ENCODE measurements around the gene ZNRF1. TPM values are rescaled to one million over a fixed set of nuclear protein-coding genes. Genes with fewer than 3 reads are reported as not detected.

The ZNRF1 gene
- total RNA-seq (10 to 100 TPM in 1 of 7 donors, 1 to 10 TPM in 6; 3.7 to 13.4 (median 8.9) TPM), polyA plus RNA-seq (1 to 10 TPM; 1.4 to 2.4 (median 2.1) TPM)
- long read RNA-seq, donor 1, full-length matches to known transcripts: 28 of 28 reads
- long read RNA-seq, donor 1, partial matches to known transcripts: 0 of 28 reads
- long read RNA-seq, donor 1, other reads (novel, unspliced or antisense): 0 of 28 reads
- long read RNA-seq, donor 2, full-length matches to known transcripts: 8 of 8 reads
- long read RNA-seq, donor 2, partial matches to known transcripts: 0 of 8 reads
- long read RNA-seq, donor 2, other reads (novel, unspliced or antisense): 0 of 8 reads

DNA sequence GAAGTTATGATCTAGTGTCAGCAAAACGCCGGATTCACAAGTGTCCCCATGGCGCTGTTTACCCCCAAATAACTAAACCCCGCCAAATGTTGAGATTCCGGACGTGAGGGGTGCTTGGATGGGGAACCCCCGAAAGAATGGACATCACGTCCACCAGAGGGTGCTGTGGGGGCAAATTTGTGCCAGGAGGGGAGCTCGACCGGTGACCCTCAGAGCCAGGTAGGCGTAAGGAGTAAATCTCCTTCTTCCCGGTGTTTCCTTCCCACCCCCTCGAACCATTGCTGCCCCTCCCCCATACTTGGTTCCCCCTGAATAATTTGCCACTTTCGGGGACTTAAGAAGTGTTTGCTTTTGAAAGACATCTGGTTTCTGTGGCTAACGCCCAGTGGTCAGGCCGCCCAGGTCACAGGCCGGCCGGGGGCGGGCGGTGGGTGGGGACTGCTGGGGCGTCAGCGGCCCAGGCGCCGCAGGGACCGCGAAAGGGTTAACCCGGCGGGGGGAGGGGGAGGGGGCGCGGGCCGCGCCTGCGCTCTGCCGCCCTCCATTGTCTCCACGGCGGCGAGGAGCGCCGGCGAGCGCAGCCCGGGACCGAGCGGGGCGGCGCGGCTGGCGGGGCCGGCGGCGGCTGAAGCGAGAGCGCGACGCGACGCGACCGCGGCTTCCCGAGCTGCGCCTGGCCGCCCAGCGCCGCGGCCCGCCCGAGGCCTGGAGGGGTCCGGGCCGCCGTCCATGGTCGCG, at the start of gene ZNRF1:
Gene ZNRF1, plus strand, starts transcription at position 544 of the 738 bp plus-strand sequence. CDS start 648 bp downstream, outside the sequence.
- H3K36me3 ChIP-seq: no peaks in the 10 kb centered on the region
- H3K4me3 ChIP-seq: peak within 1 kb of the TSS; percentile 51 to 85 (median 66)
- TF ChIP-seq POLR2A (IDR thresholded peaks at IDR 0.05) (no peak), POLR2AphosphoS5 (IDR thresholded peaks at IDR 0.05) (peak in 2 of 3 donors; percentile 17 to 49)
- TF ChIP-seq, protein P1, sequence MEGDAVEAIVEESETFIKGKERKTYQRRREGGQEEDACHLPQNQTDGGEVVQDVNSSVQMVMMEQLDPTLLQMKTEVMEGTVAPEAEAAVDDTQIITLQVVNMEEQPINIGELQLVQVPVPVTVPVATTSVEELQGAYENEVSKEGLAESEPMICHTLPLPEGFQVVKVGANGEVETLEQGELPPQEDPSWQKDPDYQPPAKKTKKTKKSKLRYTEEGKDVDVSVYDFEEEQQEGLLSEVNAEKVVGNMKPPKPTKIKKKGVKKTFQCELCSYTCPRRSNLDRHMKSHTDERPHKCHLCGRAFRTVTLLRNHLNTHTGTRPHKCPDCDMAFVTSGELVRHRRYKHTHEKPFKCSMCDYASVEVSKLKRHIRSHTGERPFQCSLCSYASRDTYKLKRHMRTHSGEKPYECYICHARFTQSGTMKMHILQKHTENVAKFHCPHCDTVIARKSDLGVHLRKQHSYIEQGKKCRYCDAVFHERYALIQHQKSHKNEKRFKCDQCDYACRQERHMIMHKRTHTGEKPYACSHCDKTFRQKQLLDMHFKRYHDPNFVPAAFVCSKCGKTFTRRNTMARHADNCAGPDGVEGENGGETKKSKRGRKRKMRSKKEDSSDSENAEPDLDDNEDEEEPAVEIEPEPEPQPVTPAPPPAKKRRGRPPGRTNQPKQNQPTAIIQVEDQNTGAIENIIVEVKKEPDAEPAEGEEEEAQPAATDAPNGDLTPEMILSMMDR (IDR thresholded peaks at IDR 0.05 in 8 of 11, conservative IDR thresholded peaks at IDR 0.05 in 3 of 11): peak; percentile 46 to 85 (median 78)
- peaks cover 0 to 40% (median 17%) of the 10 kb centered on the region in 7 donors for H3K27me3 ChIP-seq (replicated peaks in 1 of 7)
- H3K9me3 ChIP-seq: no peaks in the 10 kb centered on the region
- H3K4me1 ChIP-seq: peaks cover 13 to 47% (median 27%) of the 10 kb centered on the region in 6 donors
- peak within 1 kb of the TSS in 7 of 8 donors; percentile 38 to 83 (median 59) for H3K27ac ChIP-seq
- WGBS, 5 donors: 0 to 1% (median 1%) methylated on average over 23 to 73 of the region's 73 CpGs
- DNase-seq: peak; percentile 93
- intact Hi-C loops (cut with DNase I; ENCODE audit: low total_unique reads): loop anchor here (2.0 kb wide), 1 partner anchor 108 kb away; no protein-coding TSS in a partner anchor

DNA sequence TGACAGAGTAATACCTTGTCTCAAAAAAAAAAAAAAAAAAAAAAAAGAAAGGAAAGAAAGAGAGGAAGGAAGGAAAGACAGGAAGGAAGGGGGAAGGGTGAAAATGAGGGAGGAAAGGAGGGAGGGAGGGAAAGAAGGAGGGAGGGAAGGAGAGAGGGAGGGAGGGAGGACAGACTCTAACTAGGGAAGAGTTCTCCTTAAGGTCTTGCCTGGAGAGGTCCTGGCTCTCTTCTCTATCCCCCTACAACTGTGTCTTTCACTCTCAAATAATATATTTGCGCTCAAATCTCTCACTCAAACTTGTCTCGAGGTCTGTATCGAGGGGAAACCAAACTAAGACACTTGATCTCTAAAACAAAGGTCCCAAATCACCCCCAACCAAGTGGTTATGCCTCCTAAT, 49.5 kb upstream of the ZNRF1 start:
- Histone ChIP-seq H3K27ac (no peak overlapping the region), H3K36me3 (peaks cover 0 to 96% (median 54%) of the 10 kb centered on the region in 6 donors), H3K4me3 (no peak overlapping the region), H3K27me3 (replicated peaks in 1 of 7) (no peaks in the 10 kb centered on the region), H3K4me1 (no peaks in the 10 kb centered on the region), H3K9me3 (no peaks in the 10 kb centered on the region)
- no peak for TF ChIP-seq POLR2AphosphoS5 (IDR thresholded peaks at IDR 0.05)
- TF ChIP-seq, protein P1 (IDR thresholded peaks at IDR 0.05 in 8 of 11, conservative IDR thresholded peaks at IDR 0.05 in 3 of 11): no peak
- TF ChIP-seq POLR2A (IDR thresholded peaks at IDR 0.05): no peak
- intact Hi-C loops (cut with DNase I; ENCODE audit: low total_unique reads): no loop called here
- 93 to 98% (median 96%) methylated on average over 3 of the region's 3 CpGs for WGBS, 5 donors
- DNase-seq: no peak

DNA sequence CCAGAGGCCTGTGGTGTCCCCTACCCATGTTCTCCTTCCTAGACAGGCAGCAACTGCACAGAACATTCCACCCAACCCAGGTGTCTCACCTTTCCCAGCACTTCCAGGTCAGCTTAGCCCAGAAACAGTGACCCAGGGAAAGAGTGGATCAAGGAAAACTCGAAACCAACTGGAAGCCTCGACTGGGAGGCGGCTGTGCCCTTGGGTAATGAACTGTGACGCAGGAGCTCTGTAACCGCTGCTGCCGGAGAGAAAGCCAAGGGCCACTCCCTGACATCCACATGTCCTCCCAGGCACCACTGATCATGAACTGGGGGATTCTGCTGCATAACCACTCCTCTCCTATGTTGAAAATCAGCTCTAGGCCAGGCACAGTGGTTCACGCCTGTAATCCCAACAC, 48.3 kb upstream of the ZNRF1 start:
- intact Hi-C loops (cut with DNase I; ENCODE audit: low total_unique reads): no loop called here
- peak; percentile 37 for DNase-seq

More for the DNA sequence above, 48.3 kb upstream of the ZNRF1 start:
- Histone ChIP-seq H3K4me3 (no peak overlapping the region), H3K27ac (no peak overlapping the region), H3K4me1 (no peaks in the 10 kb centered on the region), H3K36me3 (peaks cover 0 to 96% (median 50%) of the 10 kb centered on the region in 6 donors), H3K9me3 (no peaks in the 10 kb centered on the region), H3K27me3 (replicated peaks in 1 of 7) (no peaks in the 10 kb centered on the region)
- TF ChIP-seq POLR2A (IDR thresholded peaks at IDR 0.05): no peak
- TF ChIP-seq POLR2AphosphoS5 (IDR thresholded peaks at IDR 0.05): no peak
- TF ChIP-seq, protein P1 (IDR thresholded peaks at IDR 0.05 in 8 of 11, conservative IDR thresholded peaks at IDR 0.05 in 3 of 11): no peak
- WGBS, 5 donors: 95 to 99% (median 97%) methylated on average over 7 of the region's 7 CpGs
